Inflammatory macrophage (primary cell): ENCODE data around the gene MAPK12.

Experiments used
- DNase-seq, 2 donors: peaks; one replicate each; pipeline ENCODE4 v3.0.0-alpha.2; 2020 to 2022

MAPK12 gene

GRCh38 chr22:50299785-50300619, 38.5 kb upstream of the MAPK12 start:
- DNase-seq, result no peak

- DNase-seq, result peak in 1 of 2 donors; percentile 16
Measured at GRCh38 chr22:50298937-50299784, 37.7 kb upstream of the MAPK12 start.

- DNase-seq, result no peak
Measured at GRCh38 chr22:50298266-50298637, 36.8 kb upstream of the MAPK12 start.

GRCh38 chr22:50297510-50298265, 36.2 kb upstream of the MAPK12 start:
- DNase-seq, result no peak

- DNase-seq, result no peak
Measured at GRCh38 chr22:50296658-50297490, 35.4 kb upstream of the MAPK12 start.

GRCh38 chr22:50294319-50294656, 32.8 kb upstream of the MAPK12 start:
- no peak for DNase-seq

GRCh38 chr22:50293441-50294318, 32.2 kb upstream of the MAPK12 start:
- no peak for DNase-seq

- no peak for DNase-seq
Measured at GRCh38 chr22:50292643-50293440, 31.4 kb upstream of the MAPK12 start.

- no peak for DNase-seq
Measured at GRCh38 chr22:50289942-50290630, 28.6 kb upstream of the MAPK12 start.

- no peak for DNase-seq
Measured at GRCh38 chr22:50289151-50289941, 27.9 kb upstream of the MAPK12 start.

- no peak for DNase-seq
Measured at GRCh38 chr22:50287731-50288130, 26.2 kb upstream of the MAPK12 start.

- DNase-seq, result no peak
Measured at GRCh38 chr22:50286701-50287318, 25.3 kb upstream of the MAPK12 start.

- no peak for DNase-seq
Measured at GRCh38 chr22:50286275-50286674, 24.8 kb upstream of the MAPK12 start.

- DNase-seq, result no peak
Measured at GRCh38 chr22:50285568-50286229, 24.2 kb upstream of the MAPK12 start.

GRCh38 chr22:50284479-50284878, 23.0 kb upstream of the MAPK12 start:
- no peak for DNase-seq

- no peak for DNase-seq
Measured at GRCh38 chr22:50283821-50284220, 22.3 kb upstream of the MAPK12 start.

- no peak for DNase-seq
Measured at GRCh38 chr22:50282361-50283155, 21.1 kb upstream of the MAPK12 start.
